CD14-positive monocyte (primary cell): ENCODE measurements around the gene RANBP3. TPM values are rescaled to one million over a fixed set of nuclear protein-coding genes. Genes with fewer than 3 reads are reported as not detected.

Experiments
- DNase-seq, 3 donors: peaks; one replicate each; pipeline ENCODE4 v3.0.0-alpha.2; 2011 to 2022
- H2AFZ ChIP-seq: 2 replicates; pipeline ENCODE4 v1.6.0; 2012; ENCODE audit warnings: mild to moderate bottlenecking, low read depth, low read length, inconsistent platforms; ENCODE audit not compliant: insufficient read depth, poor library complexity, severe bottlenecking
- H3K27ac ChIP-seq, 2 donors: 1 replicate in 1 of 2; 2 replicates in 1 of 2; pipeline ENCODE4 v1.5.1; 2012 to 2013; ENCODE audit warnings: low read length in 2 of 2, control low read depth in 1 of 2, inconsistent platforms in 1 of 2, low read depth in 1 of 2, mild to moderate bottlenecking in 1 of 2
- H3K27me3 ChIP-seq, 2 donors: one replicate each; pipeline versions ENCODE4 v1.6.0 to v1.6.1; 2011 to 2013; ENCODE audit warnings: low read length in 2 of 2; ENCODE audit not compliant: control insufficient read depth in 2 of 2, insufficient read depth in 2 of 2
- H3K36me3 ChIP-seq, 2 donors: replicated peaks in 1 of 2; 1 replicate in 1 of 2; 2 replicates in 1 of 2; pipeline versions ENCODE4 v1.5.1 to v1.6.1; 2012 to 2013; ENCODE audit warnings: low read length in 2 of 2, control low read depth in 1 of 2, inconsistent platforms in 1 of 2, mild to moderate bottlenecking in 1 of 2; ENCODE audit not compliant: insufficient read depth in 2 of 2, control insufficient read depth in 1 of 2
- H3K4me1 ChIP-seq, 2 donors: 1 replicate in 1 of 2; 2 replicates in 1 of 2; pipeline versions ENCODE4 v1.5.1 to v1.6.1; 2012 to 2013; ENCODE audit warnings: low read length in 2 of 2, control low read depth in 1 of 2, inconsistent platforms in 1 of 2, mild to moderate bottlenecking in 1 of 2, moderate library complexity in 1 of 2; ENCODE audit not compliant: insufficient read depth in 2 of 2, control insufficient read depth in 1 of 2
- H3K4me2 ChIP-seq: replicated peaks from 2 replicates; pipeline ENCODE3; 2012; ENCODE audit warnings: low read length, moderate library complexity, mild to moderate bottlenecking; ENCODE audit not compliant: poor library complexity, severe bottlenecking; ENCODE audit errors: extremely low read depth
- H3K4me3 ChIP-seq, 3 experiments: fragments of 200-600 bp in 1 of 3; sonication (generic) in 1 of 3; replicated peaks in 1 of 3; 1 replicate in 2 of 3; 2 replicates in 1 of 3; pipeline ENCODE4 v1.5.1; 2011 to 2013; ENCODE audit warnings: low read length in 3 of 3, mild to moderate bottlenecking in 3 of 3, control low read depth in 2 of 3, low read depth in 2 of 3, inconsistent platforms in 1 of 3, moderate library complexity in 1 of 3
- H3K79me2 ChIP-seq: 2 replicates; pipeline ENCODE4 v1.6.0; 2012; ENCODE audit warnings: mild to moderate bottlenecking, control low read depth, inconsistent platforms, low read length, moderate library complexity; ENCODE audit not compliant: insufficient read depth
- H3K9ac ChIP-seq: 2 replicates; pipeline ENCODE4 v1.6.0; 2017; ENCODE audit warnings: low read length, mild to moderate bottlenecking; ENCODE audit not compliant: insufficient read depth, poor library complexity, severe bottlenecking
- H3K9me3 ChIP-seq, 2 donors: replicated peaks in 1 of 2; 1 replicate in 1 of 2; 2 replicates in 1 of 2; pipeline versions ENCODE4 v1.5.1 to v1.6.1; 2012 to 2013; ENCODE audit warnings: low read length in 2 of 2, control low read depth in 1 of 2; ENCODE audit not compliant: control insufficient read depth in 1 of 2, insufficient read depth in 1 of 2
- H4K20me1 ChIP-seq: 2 replicates; pipeline ENCODE4 v1.6.0; 2012; ENCODE audit warnings: mild to moderate bottlenecking, low read length, control low read depth, moderate library complexity; ENCODE audit not compliant: insufficient read depth
- H3K27ac Mint-ChIP-seq, 7 donors: one replicate each; pipeline ENCODE4 v1.8.0; 2020; ENCODE audit warnings: mild to moderate bottlenecking in 7 of 7, mixed read lengths in 7 of 7, moderate library complexity in 6 of 7, inconsistent platforms in 2 of 7
- H3K27me3 Mint-ChIP-seq, 3 donors: one replicate each; pipeline ENCODE4 v1.8.0; 2021 to 2022; ENCODE audit warnings: low read depth in 3 of 3, mild to moderate bottlenecking in 3 of 3, mixed read lengths in 3 of 3, moderate library complexity in 3 of 3, inconsistent platforms in 1 of 3
- H3K36me3 Mint-ChIP-seq, 2 donors: one replicate each; pipeline ENCODE4 v1.8.0; 2020; ENCODE audit warnings: mixed read lengths in 2 of 2, inconsistent platforms in 1 of 2, mild to moderate bottlenecking in 1 of 2
- H3K4me1 Mint-ChIP-seq: one replicate; pipeline ENCODE4 v1.8.0; 2020; ENCODE audit warnings: mild to moderate bottlenecking, mixed read lengths
- H3K4me3 Mint-ChIP-seq, 2 donors: one replicate each; pipeline ENCODE4 v1.8.0; 2020; ENCODE audit warnings: mild to moderate bottlenecking in 2 of 2, mixed read lengths in 2 of 2, moderate library complexity in 1 of 2
- H3K9me3 Mint-ChIP-seq, 7 donors: one replicate each; pipeline ENCODE4 v1.8.0; 2020 to 2022; ENCODE audit warnings: mixed read lengths in 7 of 7, mild to moderate bottlenecking in 6 of 7, moderate library complexity in 6 of 7, inconsistent platforms in 2 of 7
- WGBS: methylation state at CpG from one replicate; pipeline ENCODE4 v1.1.5; 2013; ENCODE audit warnings: missing lambda C conversion rate; ENCODE audit not compliant: insufficient coverage; 5-methylcytosine and 5-hydroxymethylcytosine counted together
- intact Hi-C, 2 donors: fragments of 100-400 bp; cut with micrococcal nuclease; formaldehyde crosslinking; loops; one replicate each; pipeline versions ENCODE4 v1.15.0 to v1.15.1; 2023
- polyA plus RNA-seq, 3 donors: library from polyadenylated mRNA; depleted of rRNA in 1 of 3; unstranded in 2 of 3; stranded (reverse) in 1 of 3; fragments of 300-500 nt in 2 of 3; fragments of >200 nt in 1 of 3; fragmentation: Illumina TruSeq in 2 of 3; gene quantifications; 1 replicate in 2 of 3; 2 replicates in 1 of 3; pipeline ENCODE4 v1.2.3, GENCODE V29; 2012 to 2021
- TF ChIP-seq, protein P1 (sequence below): fragments of 200-600 bp; IDR thresholded peaks from one replicate; pipeline ENCODE4 v1.8.0; 2022; ENCODE audit warnings: antibody characterized with exemption, mild to moderate bottlenecking

Gene RANBP3
- polyA plus RNA-seq, 3 donors = 4.5 to 49.5 (median 8.1) TPM

DNA sequence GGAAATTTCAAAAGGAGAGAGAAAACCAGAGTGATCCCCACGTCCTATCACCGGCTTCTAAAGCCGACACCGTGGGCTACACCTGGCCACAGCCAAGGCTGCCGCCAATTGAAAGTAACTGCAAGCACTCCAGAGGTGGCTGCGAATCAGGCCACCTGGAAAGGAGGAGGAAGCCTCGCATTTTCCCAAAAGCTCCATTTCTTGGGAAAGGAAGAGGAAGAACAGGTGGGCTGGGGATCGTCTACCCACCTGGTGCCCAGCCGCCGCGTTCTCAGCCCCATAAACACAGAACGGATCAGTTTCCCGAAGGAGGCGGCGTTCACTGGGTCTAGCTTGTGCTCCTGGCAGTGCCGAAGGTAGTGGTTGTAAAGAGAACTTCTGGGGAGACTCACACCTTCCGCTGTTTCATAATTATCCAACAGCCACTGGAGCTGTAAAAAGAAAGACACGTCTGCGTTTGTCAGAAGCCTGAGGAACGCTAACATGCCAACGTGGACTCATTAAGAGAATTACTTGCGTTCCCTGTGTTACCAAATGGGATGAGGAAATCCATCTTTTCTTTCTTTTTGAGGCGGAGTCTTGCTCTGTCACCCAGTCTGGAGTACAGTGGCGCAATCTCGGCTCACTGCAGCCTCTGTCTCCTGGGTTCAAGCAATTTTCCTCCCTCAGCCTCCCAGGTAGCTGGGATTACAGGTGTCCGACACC, 38.1 kb upstream of the RANBP3 start:
- intact Hi-C loops = no loop called here
- TF ChIP-seq, protein P1, sequence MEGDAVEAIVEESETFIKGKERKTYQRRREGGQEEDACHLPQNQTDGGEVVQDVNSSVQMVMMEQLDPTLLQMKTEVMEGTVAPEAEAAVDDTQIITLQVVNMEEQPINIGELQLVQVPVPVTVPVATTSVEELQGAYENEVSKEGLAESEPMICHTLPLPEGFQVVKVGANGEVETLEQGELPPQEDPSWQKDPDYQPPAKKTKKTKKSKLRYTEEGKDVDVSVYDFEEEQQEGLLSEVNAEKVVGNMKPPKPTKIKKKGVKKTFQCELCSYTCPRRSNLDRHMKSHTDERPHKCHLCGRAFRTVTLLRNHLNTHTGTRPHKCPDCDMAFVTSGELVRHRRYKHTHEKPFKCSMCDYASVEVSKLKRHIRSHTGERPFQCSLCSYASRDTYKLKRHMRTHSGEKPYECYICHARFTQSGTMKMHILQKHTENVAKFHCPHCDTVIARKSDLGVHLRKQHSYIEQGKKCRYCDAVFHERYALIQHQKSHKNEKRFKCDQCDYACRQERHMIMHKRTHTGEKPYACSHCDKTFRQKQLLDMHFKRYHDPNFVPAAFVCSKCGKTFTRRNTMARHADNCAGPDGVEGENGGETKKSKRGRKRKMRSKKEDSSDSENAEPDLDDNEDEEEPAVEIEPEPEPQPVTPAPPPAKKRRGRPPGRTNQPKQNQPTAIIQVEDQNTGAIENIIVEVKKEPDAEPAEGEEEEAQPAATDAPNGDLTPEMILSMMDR = no peak

DNA sequence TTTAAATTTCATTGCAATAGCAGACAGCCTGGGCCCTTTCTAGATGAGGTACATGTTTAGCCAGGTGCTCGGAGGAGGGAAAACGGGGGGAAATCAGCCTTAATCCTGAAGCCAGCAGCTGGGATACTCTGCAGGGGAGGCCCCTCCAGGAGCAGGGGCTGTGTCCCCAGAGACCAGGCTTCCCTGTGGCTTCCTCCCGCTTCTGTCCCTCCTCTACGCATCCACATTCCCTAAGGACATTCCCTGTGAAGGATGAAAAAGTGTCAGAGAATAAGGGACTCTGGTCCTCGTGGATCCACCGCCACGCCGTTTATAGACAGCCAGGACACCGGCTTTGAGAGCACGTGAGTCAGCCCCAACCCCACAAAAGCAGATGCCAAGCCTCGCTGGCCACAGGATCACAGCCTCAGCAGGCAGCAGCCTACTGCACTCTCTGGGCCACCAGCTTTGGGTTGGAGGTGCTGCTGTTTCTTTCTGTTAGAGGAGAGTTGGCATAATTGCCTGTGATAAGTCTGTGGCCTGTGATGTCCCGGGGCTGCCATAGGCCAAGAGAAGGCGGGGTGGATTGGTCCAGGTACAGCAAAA, 36.7 kb upstream of the RANBP3 start:
- Histone ChIP-seq H2AFZ (no peak overlapping the region), H3K27ac (no peak overlapping the region), H3K9ac (no peak overlapping the region), H4K20me1 (no peaks in the 10 kb centered on the region), H3K36me3 (no peaks in the 10 kb centered on the region), H3K4me3 (no peak overlapping the region), H3K79me2 (no peaks in the 10 kb centered on the region), H3K9me3 (no peaks in the 10 kb centered on the region), H3K27me3 (no peaks in the 10 kb centered on the region), H3K4me2 (no peak overlapping the region), H3K4me1 (no peaks in the 10 kb centered on the region)
- Mint-ChIP-seq H3K36me3 (peaks cover 6 to 28% of the 10 kb centered on the region in 2 donors), H3K4me3 (no peak overlapping the region), H3K27me3 (peaks cover 0 to 4% (median 0%) of the 10 kb centered on the region in 3 donors), H3K4me1 (no peaks in the 10 kb centered on the region), H3K27ac (no peak overlapping the region), H3K9me3 (no peaks in the 10 kb centered on the region)
- intact Hi-C loops = no loop called here
- DNase-seq = no peak
- TF ChIP-seq, protein P1 = no peak
- WGBS = 96% methylated on average over 8 of the region's 13 CpGs

More for the DNA sequence above, 38.1 kb upstream of the RANBP3 start:
- no peaks in the 10 kb centered on the region for H3K27me3 ChIP-seq
- Mint-ChIP-seq H3K27ac (no peak overlapping the region), H3K36me3 (peaks cover 3 to 20% of the 10 kb centered on the region in 2 donors), H3K4me3 (no peak overlapping the region), H3K27me3 (peaks cover 0 to 4% (median 0%) of the 10 kb centered on the region in 3 donors), H3K4me1 (peaks cover 5% of the 10 kb centered on the region), H3K9me3 (no peaks in the 10 kb centered on the region)
- no peaks in the 10 kb centered on the region for H3K79me2 ChIP-seq
- no peak for DNase-seq
- no peaks in the 10 kb centered on the region for H4K20me1 ChIP-seq
- no peaks in the 10 kb centered on the region for H3K36me3 ChIP-seq
- 98% methylated on average over 12 of the region's 26 CpGs for WGBS
- no peak overlapping the region for H3K9ac ChIP-seq
- no peaks in the 10 kb centered on the region for H3K9me3 ChIP-seq
- no peak overlapping the region for H3K27ac ChIP-seq
- no peak overlapping the region for H2AFZ ChIP-seq
- no peak overlapping the region for H3K4me2 ChIP-seq
- no peaks in the 10 kb centered on the region for H3K4me1 ChIP-seq
- H3K4me3 ChIP-seq = no peak overlapping the region
